HepG2 (cell line): ENCODE data around the gene LMOD1. TPM values are rescaled to one million over a fixed set of nuclear protein-coding genes. Genes with fewer than 3 reads are reported as not detected.

Source experiments
- ATAC-seq: fragments of 200-7000 bp; cut with Tn5 transposase; 3 replicates; pipeline ENCODE4 v1.9.1; 2020; ENCODE audit warnings: mild to moderate bottlenecking, moderate library complexity
- BruUV-seq: library from RNA; stranded (reverse); fragments of 400-500 nt; replicated peaks from 2 replicates; lab custom pipeline; 2021; lab: Mats Ljungman, UMichigan
- CTCF ChIA-PET: fragments of 300-600 bp; formaldehyde crosslinking; extraction: SDS; loops from one replicate; lab custom pipeline; 2021; ENCODE audit warnings: low total read pairs, inconsistent platforms, low intra/inter-chr PET ratio; lab: Yijun Ruan, JAX
- POLR2A ChIA-PET: fragments of 350-600 bp; sonication (Branson Sonifier 250); formaldehyde crosslinking; loops from one replicate; lab custom pipeline; 2020; ENCODE audit warnings: antibody characterized with exemption, inconsistent platforms; lab: Yijun Ruan, JAX
- DNase-seq: peaks from one replicate; pipeline ENCODE4 v3.0.0-alpha.2; 2015; ENCODE audit warnings: low spot score
- FAIRE-seq: peaks from 3 replicates; lab custom pipeline; 2011; peaks lifted over from hg19 to GRCh38; lab: Jason Lieb, UNC
- H2AFZ ChIP-seq: one replicate; pipeline ENCODE4 v1.6.1; 2011; ENCODE audit warnings: low read length, inconsistent platforms
- H3K27ac ChIP-seq: fragments of 300-600 bp; 3 replicates; pipeline ENCODE4 v1.8.0; 2011; ENCODE audit warnings: mixed run types, mild to moderate bottlenecking, mixed read lengths, low read length, inconsistent platforms; ENCODE audit not compliant: insufficient read depth; ENCODE audit errors: extremely low read length
- H3K27me3 ChIP-seq, 2 experiments: fragments of 200-600 bp in 1 of 2; 2 replicates in 1 of 2; 3 replicates in 1 of 2; pipeline versions ENCODE4 v1.6.0 to v1.8.0; 2011; ENCODE audit warnings: low read length in 2 of 2, mild to moderate bottlenecking in 2 of 2, moderate library complexity in 2 of 2, inconsistent platforms in 1 of 2; ENCODE audit not compliant: insufficient read depth in 2 of 2, control insufficient read depth in 1 of 2
- H3K36me3 ChIP-seq, 2 experiments: fragments of 200-600 bp in 1 of 2; replicated peaks in 1 of 2; 2 replicates in 1 of 2; 3 replicates in 1 of 2; pipeline versions ENCODE4 v1.5.1 to v1.8.0; 2011; ENCODE audit warnings: low read length in 2 of 2, inconsistent platforms in 1 of 2; ENCODE audit not compliant: insufficient read depth in 2 of 2, control insufficient read depth in 1 of 2
- H3K4me1 ChIP-seq: 2 replicates; pipeline ENCODE4 v1.5.1; 2012; ENCODE audit warnings: low read length, inconsistent platforms; ENCODE audit not compliant: insufficient read depth
- H3K4me2 ChIP-seq: 2 replicates; pipeline ENCODE4 v1.6.0; 2011; ENCODE audit warnings: low read depth, low read length, inconsistent platforms
- H3K4me3 ChIP-seq, 3 experiments: fragments of 200-600 bp in 1 of 3; sonication (generic), shearing (Covaris generic) in 1 of 3; replicated peaks in 1 of 3; 2 replicates each; pipeline ENCODE4 v1.5.1; 2011 to 2016; ENCODE audit warnings: low read length in 3 of 3, inconsistent platforms in 2 of 3, low read depth in 2 of 3, mild to moderate bottlenecking in 2 of 3, control low read depth in 1 of 3, mixed read lengths in 1 of 3; ENCODE audit not compliant: insufficient read depth in 1 of 3
- H3K79me2 ChIP-seq: one replicate; pipeline ENCODE4 v1.6.1; 2011; ENCODE audit warnings: low read length, inconsistent platforms; ENCODE audit not compliant: insufficient read depth
- H3K9ac ChIP-seq: 2 replicates; pipeline ENCODE4 v1.6.0; 2011; ENCODE audit warnings: mild to moderate bottlenecking, low read depth, low read length, inconsistent platforms; ENCODE audit not compliant: insufficient read depth
- H3K9me3 ChIP-seq: 2 replicates; pipeline ENCODE4 v1.5.1; 2012; ENCODE audit warnings: mild to moderate bottlenecking, low read length
- H4K20me1 ChIP-seq: 2 replicates; pipeline ENCODE4 v1.6.0; 2011; ENCODE audit warnings: inconsistent platforms, mild to moderate bottlenecking, low read length, moderate library complexity; ENCODE audit not compliant: insufficient read depth
- CAMTA2 ChIP-seq: sonication (generic); formaldehyde crosslinking; IDR thresholded peaks from 2 replicates; pipeline ENCODE4 v1.4.0; 2020; ENCODE audit warnings: mild to moderate bottlenecking, missing genetic modification reagents, borderline replicate concordance
- CENPBD1 ChIP-seq: sonication (generic); formaldehyde crosslinking; IDR thresholded peaks from 2 replicates; pipeline ENCODE4 v1.8.0; 2022; ENCODE audit warnings: missing genetic modification reagents, low read depth, mild to moderate bottlenecking, borderline replicate concordance
- CSRNP2 ChIP-seq: sonication (generic); formaldehyde crosslinking; conservative IDR thresholded peaks from 2 replicates; pipeline ENCODE4 v1.8.0; 2022; ENCODE audit warnings: low read depth, missing genetic modification reagents
- DDIT3 ChIP-seq: sonication (generic); formaldehyde crosslinking; IDR thresholded peaks from 2 replicates; pipeline ENCODE4 v1.4.0; 2020; ENCODE audit warnings: mild to moderate bottlenecking, missing genetic modification reagents
- GATA4 ChIP-seq: sonication (generic); IDR thresholded peaks from 2 replicates; pipeline ENCODE4 v1.6.1; 2016; ENCODE audit warnings: antibody characterized with exemption, low read depth, borderline replicate concordance
- HBP1 ChIP-seq: IDR thresholded peaks from 2 replicates; pipeline ENCODE4 v1.6.1; 2016; ENCODE audit warnings: low read depth, control low read depth
- IKZF5 ChIP-seq: IDR thresholded peaks from 2 replicates; pipeline ENCODE4 v1.6.1; 2018; ENCODE audit warnings: missing genetic modification reagents, mild to moderate bottlenecking, missing compliant biosample characterization
- MTF1 ChIP-seq: sonication (generic); formaldehyde crosslinking; IDR thresholded peaks from 2 replicates; pipeline ENCODE4 v1.5.0; 2020; ENCODE audit warnings: missing genetic modification reagents
- NCOA2 ChIP-seq: sonication (generic); formaldehyde crosslinking; IDR thresholded peaks from 2 replicates; pipeline ENCODE4 v1.8.0; 2022; ENCODE audit warnings: inconsistent platforms
- NR2C2 ChIP-seq: sonication (generic); formaldehyde crosslinking; IDR thresholded peaks from 2 replicates; pipeline ENCODE4 v1.4.0; 2020; ENCODE audit warnings: missing genetic modification reagents, mild to moderate bottlenecking, moderate library complexity, borderline replicate concordance
- RARG ChIP-seq: sonication (generic); formaldehyde crosslinking; IDR thresholded peaks from 2 replicates; pipeline ENCODE4 v1.4.0; 2020; ENCODE audit warnings: low read depth, mild to moderate bottlenecking, missing genetic modification reagents
- RORA ChIP-seq: sonication (generic); formaldehyde crosslinking; IDR thresholded peaks from 2 replicates; pipeline ENCODE4 v1.5.0; 2020; ENCODE audit warnings: mild to moderate bottlenecking, missing genetic modification reagents, moderate library complexity
- SRF ChIP-seq: IDR thresholded peaks from 2 replicates; pipeline ENCODE4 v1.6.1; 2011; ENCODE audit warnings: mild to moderate bottlenecking, low read depth, low read length, moderate library complexity
- TOPORS ChIP-seq: sonication (generic); formaldehyde crosslinking; IDR thresholded peaks from 2 replicates; pipeline ENCODE4 v1.8.0; 2023; ENCODE audit warnings: mild to moderate bottlenecking, missing genetic modification reagents
- ZNF12 ChIP-seq: sonication (generic); formaldehyde crosslinking; IDR thresholded peaks from 2 replicates; pipeline ENCODE4 v1.5.0; 2020; ENCODE audit warnings: missing genetic modification reagents
- ZNF382 ChIP-seq: sonication (generic); formaldehyde crosslinking; IDR thresholded peaks from 2 replicates; pipeline ENCODE4 v1.5.0; 2020; ENCODE audit warnings: missing genetic modification reagents, mild to moderate bottlenecking, borderline replicate concordance
- ZNF441 ChIP-seq: sonication (generic); formaldehyde crosslinking; IDR thresholded peaks from 2 replicates; pipeline ENCODE4 v1.7.0; 2021; ENCODE audit warnings: missing genetic modification reagents, borderline replicate concordance
- ZNF672 ChIP-seq: sonication (generic); formaldehyde crosslinking; IDR thresholded peaks from 2 replicates; pipeline ENCODE4 v1.8.1; 2022; ENCODE audit warnings: missing genetic modification reagents
- ZNF747 ChIP-seq: sonication (generic); formaldehyde crosslinking; IDR thresholded peaks from 2 replicates; pipeline ENCODE4 v1.8.1; 2023; ENCODE audit warnings: missing genetic modification reagents, mild to moderate bottlenecking, borderline replicate concordance
- WGBS: methylation state at CpG from one replicate; pipeline ENCODE4 v1.1.6; 2017; ENCODE audit warnings: low lambda C conversion rate; 5-methylcytosine and 5-hydroxymethylcytosine counted together
- in situ Hi-C: cut with HindIII; loops from 2 replicates; pipeline ENCODE4 v1.10.0; 2017; ENCODE audit warnings: low pct_unique_long_range_greater_than_20kb; ENCODE audit not compliant: extremely low pct_ligation_motif_present
- intact Hi-C: fragments of 100-400 bp; cut with micrococcal nuclease; formaldehyde crosslinking; loops from one replicate; pipeline ENCODE4 v1.10.0; 2022; ENCODE audit not compliant: unreplicated experiment
- polyA plus RNA-seq, 8 experiments: library from polyadenylated mRNA; depleted of rRNA in 3 of 8; stranded (reverse) in 7 of 8; unstranded in 1 of 8; fragments of >200 nt; fragmentation: Illumina TruSeq in 4 of 8; extraction: Trizol in 4 of 8; gene quantifications; 2 replicates each; pipeline versions ENCODE4 v1.2.1 to v1.2.3, GENCODE V29; 2011 to 2016; ENCODE audit warnings: low read depth in 4 of 8, missing spikeins in 1 of 8, mixed read lengths in 1 of 8; ENCODE audit not compliant: insufficient read depth in 1 of 8
- total RNA-seq, 5 experiments: library from RNA; depleted of rRNA; stranded (reverse); fragments of >200 nt; fragmentation: Illumina TruSeq; extraction: Trizol; gene quantifications; 2 replicates each; pipeline ENCODE4 v1.2.3, GENCODE V29; 2016; ENCODE audit warnings: low read depth in 1 of 5

Gene LMOD1
- total and polyA plus RNA-seq, 2 of the 13 experiments (the other 11 are each of a cell fraction or from before 2014, with no cell fraction given) = not detected

- H3K4me2 ChIP-seq = no peak overlapping the region
- 100% methylated on average over 2 of the region's 2 CpGs for WGBS
- ChIA-PET CTCF (interaction anchor here (1.3 kb wide), 1 partner anchor 13 kb away, joined by 5 read pairs; no protein-coding TSS in a partner anchor), POLR2A (no interaction called here)
- DNase-seq (no peak), FAIRE-seq (no peak), ATAC-seq (peak; percentile 11; the same call in 1 of the 3 replicates)
- H3K27me3 ChIP-seq = peaks cover 1 to 8% of the 10 kb centered on the region in 2 experiments; a peak in 3 of 5 replicates
- H3K9me3 ChIP-seq = no peaks in the 10 kb centered on the region
- H3K79me2 ChIP-seq = no peaks in the 10 kb centered on the region
- no peak overlapping the region for H3K4me3 ChIP-seq
- intact Hi-C loops (no loop called here), in situ Hi-C loops (no loop called here)
- no peak overlapping the region for H2AFZ ChIP-seq
- BruUV-seq = no TSS peak
- H4K20me1 ChIP-seq = no peaks in the 10 kb centered on the region; the same call in 1 of the 2 replicates
- H3K9ac ChIP-seq = no peak overlapping the region
- TF ChIP-seq ZNF747 (CRISPR knock-in tag) (no peak), GATA4 (no peak), ZNF441 (CRISPR knock-in tag) (no peak), TOPORS (no peak), ZNF382 (CRISPR knock-in tag) (no peak), IKZF5 (CRISPR knock-in tag) (no peak), SRF (no peak), ZNF12 (CRISPR knock-in tag) (no peak), RORA (no peak), CSRNP2 (CRISPR knock-in tag) (no peak), NCOA2 (CRISPR knock-in tag) (no peak), MTF1 (CRISPR knock-in tag) (no peak), HBP1 (CRISPR knock-in tag) (no peak), NR2C2 (CRISPR knock-in tag) (no peak), ZNF672 (CRISPR knock-in tag) (no peak), RARG (CRISPR knock-in tag) (no peak), CENPBD1 (CRISPR knock-in tag) (no peak), DDIT3 (CRISPR knock-in tag) (no peak), CAMTA2 (no peak)
- H3K4me1 ChIP-seq = peaks cover 12% of the 10 kb centered on the region
- no peaks in the 10 kb centered on the region for H3K36me3 ChIP-seq
- no peak overlapping the region for H3K27ac ChIP-seq
Observed at GRCh38 chr1:201882665-201883132, 63.6 kb downstream of the LMOD1 start.
